ENCODE results near the gene RPRD1A.
"Not testable (repeated sequence)": the region's sequence is repeated elsewhere in the genome, so short reads cannot be mapped to it uniquely, and the experiment has no call there.

RPRD1A gene

GRCh38 chr18:36083729-36084128 lies 16.4 kb upstream of the RPRD1A start:
- in situ Hi-C loops (cut with MboI; ENCODE audit: low sequenced_read_pairs) = loop anchor here (25.0 kb wide), 1 partner anchor 321 kb away; no protein-coding TSS in a partner anchor

DNA sequence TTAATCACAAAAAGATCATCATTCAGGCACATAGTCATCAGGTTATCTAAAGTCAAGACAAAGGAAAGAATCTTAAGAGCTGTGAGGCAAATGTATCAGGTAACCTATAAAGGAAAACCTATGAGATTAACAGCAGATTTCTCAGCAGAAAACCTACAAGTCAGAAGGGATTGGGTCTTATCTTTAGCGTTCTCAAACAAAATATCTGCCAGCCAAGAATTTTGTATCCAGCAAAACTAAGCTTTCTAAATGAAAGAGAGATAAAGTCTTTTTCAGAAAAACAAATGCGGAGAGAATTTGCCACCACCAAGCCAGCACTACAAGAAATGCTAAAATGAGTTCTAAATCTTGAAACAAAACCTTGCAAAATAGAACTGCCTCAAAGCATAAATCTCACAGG lies 13.8 kb upstream of the RPRD1A start:
- in situ Hi-C loops (cut with MboI; ENCODE audit: low sequenced_read_pairs) = loop anchor here (25.0 kb wide), 1 partner anchor 319 kb away; no protein-coding TSS in a partner anchor

- in situ Hi-C loops (cut with MboI; ENCODE audit: low sequenced_read_pairs) = loop anchor here (25.0 kb wide), 1 partner anchor 317 kb away; no protein-coding TSS in a partner anchor
Measured at GRCh38 chr18:36078751-36079529, 11.6 kb upstream of the RPRD1A start.

GRCh38 chr18:36077764-36078163 lies 10.4 kb upstream of the RPRD1A start:
- in situ Hi-C loops (cut with MboI; ENCODE audit: low sequenced_read_pairs) = loop anchor here (25.0 kb wide), 1 partner anchor 315 kb away; no protein-coding TSS in a partner anchor

DNA sequence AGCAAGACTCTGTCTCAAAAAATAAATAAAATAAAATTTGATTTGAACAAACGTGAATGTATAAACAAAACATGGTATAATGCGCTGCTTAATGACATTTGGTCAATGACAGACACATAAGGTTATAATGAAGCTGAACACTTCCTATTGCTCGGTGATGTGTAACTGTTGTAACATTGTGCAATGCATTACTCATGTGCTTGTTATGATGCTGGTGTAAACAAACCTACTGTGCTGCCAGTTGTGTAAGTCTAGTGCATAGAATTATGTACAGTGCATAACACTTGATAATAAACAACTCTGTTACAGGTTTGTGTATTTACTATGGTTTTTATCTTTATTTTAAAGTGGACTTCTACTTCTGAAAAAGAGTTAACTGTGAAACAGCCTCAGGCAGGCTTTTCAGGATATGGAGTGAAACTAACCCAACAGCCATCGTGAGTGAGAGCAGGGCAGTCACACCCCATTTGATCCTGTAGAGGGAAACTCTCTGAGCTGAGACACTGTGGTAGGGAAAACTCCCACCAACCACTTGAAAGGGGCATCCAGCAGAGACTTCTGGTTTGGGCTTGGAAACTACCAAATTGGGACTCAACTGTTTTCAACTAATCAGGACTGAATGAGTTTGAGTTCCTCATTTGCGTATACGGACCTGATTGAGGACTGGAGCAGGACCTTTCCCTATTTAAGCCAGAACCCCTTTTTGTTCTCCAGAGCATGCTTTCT lies 8.7 kb upstream of the RPRD1A start:
- in situ Hi-C loops (cut with MboI; ENCODE audit: low sequenced_read_pairs) = loop anchor here (25.0 kb wide), 1 partner anchor 314 kb away; no protein-coding TSS in a partner anchor

GRCh38 chr18:36074435-36074834 lies 7.1 kb upstream of the RPRD1A start:
- in situ Hi-C loops (cut with MboI; ENCODE audit: low sequenced_read_pairs) = no loop called here

- in situ Hi-C loops (cut with MboI; ENCODE audit: low sequenced_read_pairs) = no loop called here
Measured at GRCh38 chr18:36073676-36074075, 6.3 kb upstream of the RPRD1A start.

- in situ Hi-C loops (cut with MboI; ENCODE audit: low sequenced_read_pairs) = not testable (repeated sequence)
Measured at GRCh38 chr18:36072406-36072805, 5.0 kb upstream of the RPRD1A start.

DNA sequence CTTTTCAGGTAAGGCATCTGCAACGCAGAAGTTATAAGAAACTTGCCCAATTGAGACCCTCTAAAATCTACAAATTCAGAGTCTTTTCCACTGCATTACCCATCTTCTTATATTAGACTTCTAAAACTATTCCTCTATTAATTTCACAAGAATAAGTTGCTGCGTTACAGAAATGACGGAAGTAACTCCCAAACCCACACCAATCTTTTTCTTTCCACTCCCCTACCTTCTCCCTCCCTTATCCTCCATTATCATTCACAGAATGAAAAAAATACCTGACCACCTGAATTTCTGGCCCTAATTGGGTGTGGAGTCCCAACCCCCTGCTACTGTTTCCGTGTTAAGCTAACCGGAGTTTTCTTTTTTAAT lies 689 bp downstream of the RPRD1A start:
- in situ Hi-C loops (cut with MboI; ENCODE audit: low sequenced_read_pairs) = no loop called here

GRCh38 chr18:36066001-36066400 lies 1.4 kb downstream of the RPRD1A start:
- in situ Hi-C loops (cut with MboI; ENCODE audit: low sequenced_read_pairs) = no loop called here

- in situ Hi-C loops (cut with MboI; ENCODE audit: low sequenced_read_pairs) = not testable (repeated sequence)
Measured at GRCh38 chr18:36064809-36065079, 2.6 kb downstream of the RPRD1A start.

- in situ Hi-C loops (cut with MboI; ENCODE audit: low sequenced_read_pairs) = no loop called here
Measured at GRCh38 chr18:36064027-36064808, 3.1 kb downstream of the RPRD1A start.

DNA sequence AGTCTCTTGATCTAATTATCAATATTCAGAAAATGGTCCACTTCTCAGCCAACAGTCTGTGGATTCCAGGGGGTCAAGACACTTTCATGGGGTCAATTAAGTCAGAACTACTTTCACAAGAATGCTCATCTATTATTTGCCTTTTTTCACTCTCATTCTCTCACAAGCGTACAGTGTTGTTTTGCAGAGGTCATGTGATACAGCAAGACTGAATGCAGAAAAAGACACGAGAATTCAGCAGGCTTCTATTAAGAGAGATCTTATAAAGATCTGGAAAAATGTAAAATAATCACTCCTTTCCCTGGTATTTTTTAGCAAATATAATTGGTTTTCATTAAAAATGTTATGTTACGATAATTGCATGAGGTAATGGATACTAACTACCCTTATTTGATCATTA lies 8.7 kb downstream of the RPRD1A start:
- in situ Hi-C loops (cut with MboI; ENCODE audit: low sequenced_read_pairs) = no loop called here

- in situ Hi-C loops (cut with MboI; ENCODE audit: low sequenced_read_pairs) = no loop called here
Measured at GRCh38 chr18:36051760-36052159, 15.6 kb downstream of the RPRD1A start.

DNA sequence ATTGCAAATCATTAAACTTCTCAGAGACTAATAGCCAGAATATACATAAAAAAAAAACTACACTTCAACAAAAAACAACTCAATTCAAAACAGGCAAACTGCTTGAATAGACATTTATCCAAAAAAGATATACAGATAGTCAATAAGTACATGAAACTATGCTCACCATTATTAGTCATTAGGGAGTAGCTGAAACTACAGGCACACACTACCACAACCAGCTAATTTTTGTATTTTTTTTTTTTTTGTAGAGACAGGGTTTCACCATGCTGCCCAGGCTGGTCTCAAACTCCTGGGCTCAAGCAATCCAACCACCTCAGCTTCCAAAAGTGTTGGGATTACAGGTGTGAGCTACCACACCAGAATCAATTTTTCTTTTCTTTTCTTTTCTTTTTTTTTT lies 16.9 kb downstream of the RPRD1A start:
- in situ Hi-C loops (cut with MboI; ENCODE audit: low sequenced_read_pairs) = no loop called here

GRCh38 chr18:36047521-36047920 lies 19.8 kb downstream of the RPRD1A start:
- in situ Hi-C loops (cut with MboI; ENCODE audit: low sequenced_read_pairs) = no loop called here

GRCh38 chr18:36046898-36047297 lies 20.5 kb downstream of the RPRD1A start:
- in situ Hi-C loops (cut with MboI; ENCODE audit: low sequenced_read_pairs) = no loop called here

DNA sequence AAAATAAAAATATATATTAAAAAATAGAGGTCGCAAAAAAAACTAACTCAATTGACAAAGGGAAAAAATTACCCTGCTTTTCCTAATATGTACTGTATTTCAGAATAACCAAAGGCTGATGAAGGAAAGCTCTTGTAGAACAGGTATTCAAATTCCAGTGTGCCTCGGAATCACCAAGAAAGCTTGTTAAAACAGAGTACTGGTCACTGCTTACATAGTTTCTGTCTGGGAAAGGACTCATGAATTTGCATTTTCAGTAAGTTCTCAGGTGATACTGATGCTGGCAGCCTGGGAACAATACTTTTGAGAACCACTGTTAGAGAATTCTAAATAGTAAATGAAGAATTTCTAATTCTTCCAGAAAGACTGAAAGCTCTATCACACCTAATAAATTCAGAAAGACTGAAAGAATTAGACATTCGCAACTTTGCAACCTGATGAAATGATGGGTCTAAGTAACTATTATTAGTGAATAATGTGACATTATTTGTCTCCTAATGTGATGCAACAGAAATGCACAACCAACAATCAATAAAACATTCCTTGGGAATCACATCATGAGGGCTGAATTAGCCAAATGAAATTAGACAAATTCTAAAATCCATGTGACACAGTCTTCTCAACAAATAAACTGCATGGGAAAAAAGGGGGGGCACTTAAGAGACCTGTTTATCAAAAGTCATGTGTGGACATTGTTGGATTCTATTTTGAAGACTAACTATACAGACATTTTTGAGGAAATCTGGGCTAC lies 21.9 kb downstream of the RPRD1A start:
- in situ Hi-C loops (cut with MboI; ENCODE audit: low sequenced_read_pairs) = no loop called here

DNA sequence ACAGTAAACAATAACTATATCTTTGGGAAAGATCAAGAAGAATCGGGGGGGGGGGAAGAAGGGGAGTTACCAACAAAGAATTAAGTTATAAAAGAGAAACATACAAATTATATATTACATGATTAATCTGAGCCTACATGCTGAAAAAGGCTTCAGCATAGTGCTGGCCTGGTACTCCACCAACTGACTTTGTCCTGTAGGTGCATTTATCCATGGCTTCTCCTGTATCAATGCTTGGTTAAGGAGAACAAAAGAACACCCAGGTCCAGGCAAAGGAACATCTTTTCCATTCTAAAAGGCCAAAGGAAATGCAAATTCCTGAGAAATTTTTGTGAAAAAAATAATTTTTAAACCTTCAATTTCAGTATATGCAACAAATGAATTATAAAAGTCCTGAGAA lies 24.2 kb downstream of the RPRD1A start:
- in situ Hi-C loops (cut with MboI; ENCODE audit: low sequenced_read_pairs) = no loop called here

DNA sequence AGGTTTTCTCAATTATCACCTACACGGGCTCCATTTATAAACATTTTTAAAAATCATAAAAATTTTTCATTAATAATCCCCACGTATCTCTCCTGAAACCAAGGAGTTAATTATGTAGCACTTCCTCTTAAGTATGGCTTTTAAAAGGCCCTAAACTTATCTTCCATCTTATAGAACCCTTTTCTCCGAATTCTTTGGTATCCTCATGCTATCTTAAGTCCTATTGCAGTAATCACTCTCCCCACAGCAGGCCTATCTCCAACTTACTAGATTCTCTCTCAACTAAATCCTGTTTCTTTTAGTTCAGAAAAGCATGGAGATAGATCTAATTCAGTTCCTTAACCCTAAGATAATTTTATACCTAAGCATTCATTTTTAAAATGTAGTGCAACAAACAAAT lies 26.2 kb downstream of the RPRD1A start:
- in situ Hi-C loops (cut with MboI; ENCODE audit: low sequenced_read_pairs) = no loop called here

Data from HL-60/S4 (cell line).